PC-3 (cell line): ENCODE data around the gene TMEM94.

Experiments
- EZH2 ChIP-seq: fragments of 300-600 bp; sonication (generic); IDR thresholded peaks from one replicate; pipeline ENCODE4 v1.6.1; 2017; ENCODE audit warnings: antibody characterized with exemption, mild to moderate bottlenecking, low read length; ENCODE audit not compliant: unreplicated experiment
- EZH2phosphoT487 ChIP-seq: fragments of 300-600 bp; sonication (generic); IDR thresholded peaks from 2 replicates; pipeline ENCODE4 v1.6.1; 2018; ENCODE audit warnings: mild to moderate bottlenecking, antibody characterized with exemption, low read length, borderline replicate concordance
- TF ChIP-seq, protein P1 (sequence below): fragments of 300-600 bp; sonication (generic); conservative IDR thresholded peaks from 2 replicates; pipeline ENCODE4 v1.5.1; 2017; ENCODE audit warnings: antibody characterized with exemption, low read depth, mild to moderate bottlenecking, low read length

DNA sequence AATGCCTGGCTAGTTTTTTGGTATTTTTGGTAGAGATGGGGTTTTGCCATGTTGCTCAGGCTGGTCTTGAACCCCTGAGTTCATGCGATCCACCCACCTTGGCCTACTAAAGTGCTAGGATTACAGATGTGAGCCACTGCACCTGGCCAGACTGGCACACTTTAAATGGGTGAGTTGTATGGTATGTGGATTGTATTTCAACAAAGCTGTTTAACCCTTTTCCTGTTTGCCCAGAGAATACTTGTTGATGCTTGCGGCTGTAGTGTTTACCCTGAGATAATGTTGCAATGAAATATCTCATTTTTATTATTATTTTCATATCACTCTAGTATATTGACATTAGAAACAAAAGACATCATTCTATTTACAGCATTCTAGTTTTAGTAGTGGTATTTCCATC is 17.1 kb upstream of the TMEM94 start:
- TF ChIP-seq, protein P1, sequence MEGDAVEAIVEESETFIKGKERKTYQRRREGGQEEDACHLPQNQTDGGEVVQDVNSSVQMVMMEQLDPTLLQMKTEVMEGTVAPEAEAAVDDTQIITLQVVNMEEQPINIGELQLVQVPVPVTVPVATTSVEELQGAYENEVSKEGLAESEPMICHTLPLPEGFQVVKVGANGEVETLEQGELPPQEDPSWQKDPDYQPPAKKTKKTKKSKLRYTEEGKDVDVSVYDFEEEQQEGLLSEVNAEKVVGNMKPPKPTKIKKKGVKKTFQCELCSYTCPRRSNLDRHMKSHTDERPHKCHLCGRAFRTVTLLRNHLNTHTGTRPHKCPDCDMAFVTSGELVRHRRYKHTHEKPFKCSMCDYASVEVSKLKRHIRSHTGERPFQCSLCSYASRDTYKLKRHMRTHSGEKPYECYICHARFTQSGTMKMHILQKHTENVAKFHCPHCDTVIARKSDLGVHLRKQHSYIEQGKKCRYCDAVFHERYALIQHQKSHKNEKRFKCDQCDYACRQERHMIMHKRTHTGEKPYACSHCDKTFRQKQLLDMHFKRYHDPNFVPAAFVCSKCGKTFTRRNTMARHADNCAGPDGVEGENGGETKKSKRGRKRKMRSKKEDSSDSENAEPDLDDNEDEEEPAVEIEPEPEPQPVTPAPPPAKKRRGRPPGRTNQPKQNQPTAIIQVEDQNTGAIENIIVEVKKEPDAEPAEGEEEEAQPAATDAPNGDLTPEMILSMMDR = no peak
- TF ChIP-seq EZH2 (no peak), EZH2phosphoT487 (no peak)
